ENCODE results near the gene MAP1LC3B.

Gene MAP1LC3B

DNA sequence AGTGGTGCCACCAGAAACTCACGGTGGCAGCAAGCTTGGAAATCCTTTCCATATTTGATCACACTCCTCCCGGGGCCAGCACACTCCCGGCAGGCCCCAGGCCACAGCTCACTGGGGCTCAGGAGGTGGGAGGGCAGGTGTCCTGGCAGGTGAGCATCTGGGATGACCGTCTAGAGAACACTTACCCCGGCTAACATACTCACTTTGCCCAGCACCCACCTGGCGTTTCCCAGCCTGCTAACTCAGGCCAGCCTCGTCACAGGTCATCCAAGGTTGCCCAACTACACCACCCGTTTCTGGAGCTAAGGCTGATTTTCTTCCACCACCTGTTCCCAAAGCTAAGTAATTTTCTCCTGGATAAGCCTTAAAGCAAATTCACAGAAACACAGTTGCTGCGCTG, 33.4 kb upstream of the MAP1LC3B start:
- TF ChIP-seq FOXP2 (optimal IDR thresholded peaks at IDR 0.05; ENCODE audit: borderline replicate concordance, extremely low read depth, extremely low read length, insufficient read depth) (no peak), SIN3A (IDR thresholded peaks at IDR 0.05; ENCODE audit: borderline replicate concordance, insufficient read depth, low read length) (no peak), TAF1 (IDR thresholded peaks at IDR 0.05; ENCODE audit: borderline replicate concordance, insufficient read depth, low read length) (no peak), POLR2AphosphoS5 (IDR thresholded peaks at IDR 0.05; ENCODE audit: low read depth, low read length) (no peak)

DNA sequence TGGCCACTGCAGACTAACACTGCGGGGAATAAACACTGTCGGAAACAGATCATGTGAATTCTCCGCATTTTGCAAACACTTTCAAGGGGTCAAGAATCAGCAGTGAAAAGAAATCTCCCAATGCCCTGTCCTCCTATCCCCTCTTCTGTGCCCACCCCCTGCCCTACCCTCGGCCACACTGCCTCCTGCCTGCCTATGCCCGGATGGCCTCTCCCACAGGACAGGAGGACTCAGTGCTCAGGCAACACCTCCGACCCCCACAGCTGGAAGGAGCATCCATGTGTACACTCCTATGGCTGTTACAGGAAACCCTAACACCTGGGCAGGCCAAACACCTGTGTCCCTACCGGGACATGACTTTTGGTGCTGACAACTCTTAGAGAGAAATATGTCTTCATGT, 33.0 kb upstream of the MAP1LC3B start:
- TF ChIP-seq, protein P1, sequence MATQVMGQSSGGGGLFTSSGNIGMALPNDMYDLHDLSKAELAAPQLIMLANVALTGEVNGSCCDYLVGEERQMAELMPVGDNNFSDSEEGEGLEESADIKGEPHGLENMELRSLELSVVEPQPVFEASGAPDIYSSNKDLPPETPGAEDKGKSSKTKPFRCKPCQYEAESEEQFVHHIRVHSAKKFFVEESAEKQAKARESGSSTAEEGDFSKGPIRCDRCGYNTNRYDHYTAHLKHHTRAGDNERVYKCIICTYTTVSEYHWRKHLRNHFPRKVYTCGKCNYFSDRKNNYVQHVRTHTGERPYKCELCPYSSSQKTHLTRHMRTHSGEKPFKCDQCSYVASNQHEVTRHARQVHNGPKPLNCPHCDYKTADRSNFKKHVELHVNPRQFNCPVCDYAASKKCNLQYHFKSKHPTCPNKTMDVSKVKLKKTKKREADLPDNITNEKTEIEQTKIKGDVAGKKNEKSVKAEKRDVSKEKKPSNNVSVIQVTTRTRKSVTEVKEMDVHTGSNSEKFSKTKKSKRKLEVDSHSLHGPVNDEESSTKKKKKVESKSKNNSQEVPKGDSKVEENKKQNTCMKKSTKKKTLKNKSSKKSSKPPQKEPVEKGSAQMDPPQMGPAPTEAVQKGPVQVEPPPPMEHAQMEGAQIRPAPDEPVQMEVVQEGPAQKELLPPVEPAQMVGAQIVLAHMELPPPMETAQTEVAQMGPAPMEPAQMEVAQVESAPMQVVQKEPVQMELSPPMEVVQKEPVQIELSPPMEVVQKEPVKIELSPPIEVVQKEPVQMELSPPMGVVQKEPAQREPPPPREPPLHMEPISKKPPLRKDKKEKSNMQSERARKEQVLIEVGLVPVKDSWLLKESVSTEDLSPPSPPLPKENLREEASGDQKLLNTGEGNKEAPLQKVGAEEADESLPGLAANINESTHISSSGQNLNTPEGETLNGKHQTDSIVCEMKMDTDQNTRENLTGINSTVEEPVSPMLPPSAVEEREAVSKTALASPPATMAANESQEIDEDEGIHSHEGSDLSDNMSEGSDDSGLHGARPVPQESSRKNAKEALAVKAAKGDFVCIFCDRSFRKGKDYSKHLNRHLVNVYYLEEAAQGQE (IDR thresholded peaks at IDR 0.05; ENCODE audit: insufficient read depth in 1 of 2, low read depth in 2 of 2, low read length in 2 of 2) = no peak
- no peak for TF ChIP-seq TAF1 (IDR thresholded peaks at IDR 0.05; ENCODE audit: borderline replicate concordance, insufficient read depth, low read length)
- TF ChIP-seq POLR2AphosphoS5 (IDR thresholded peaks at IDR 0.05; ENCODE audit: low read depth, low read length) = no peak
- TF ChIP-seq SIN3A (IDR thresholded peaks at IDR 0.05; ENCODE audit: borderline replicate concordance, insufficient read depth, low read length) = no peak

DNA sequence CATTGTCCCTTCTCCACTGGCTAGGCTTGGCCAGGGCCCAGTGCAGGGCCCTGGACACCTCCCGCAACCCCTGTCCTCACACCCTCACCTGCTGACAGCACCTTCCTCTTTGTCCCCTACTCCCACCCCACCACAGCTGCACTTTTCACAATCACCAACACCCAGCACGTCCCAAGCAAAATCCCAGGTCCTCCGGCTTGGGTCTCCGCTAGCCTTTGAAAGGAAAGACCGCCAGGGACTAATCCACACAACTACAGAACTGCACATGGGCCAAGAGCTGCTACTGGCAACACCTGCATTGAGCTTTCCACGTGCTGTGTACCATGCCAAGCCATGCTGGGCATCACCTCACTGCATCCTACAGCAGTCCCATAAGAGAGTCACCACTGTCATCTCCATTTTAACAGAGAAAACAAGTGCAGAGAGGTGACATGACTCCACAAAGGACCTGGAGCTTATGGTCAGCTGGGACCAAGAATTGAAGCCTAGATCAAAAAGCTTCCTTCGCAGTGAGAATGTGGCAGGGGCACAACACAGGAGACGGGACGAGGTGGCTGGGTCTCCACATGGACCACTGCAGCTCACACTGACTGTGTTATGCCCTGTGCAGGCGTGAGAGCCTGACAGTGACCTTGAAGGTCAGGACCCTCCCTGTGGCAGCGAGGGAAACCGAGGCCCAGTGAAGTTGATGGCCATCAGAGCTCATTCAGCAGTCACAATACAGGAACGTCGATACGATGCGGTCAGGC, 31.1 kb upstream of the MAP1LC3B start:
- no peak for TF ChIP-seq SIN3A (IDR thresholded peaks at IDR 0.05; ENCODE audit: borderline replicate concordance, insufficient read depth, low read length)
- TF ChIP-seq, protein P1 (IDR thresholded peaks at IDR 0.05; ENCODE audit: insufficient read depth in 1 of 2, low read depth in 2 of 2, low read length in 2 of 2) = no peak
- TF ChIP-seq POLR2AphosphoS5 (IDR thresholded peaks at IDR 0.05; ENCODE audit: low read depth, low read length) = no peak
- TF ChIP-seq TAF1 (IDR thresholded peaks at IDR 0.05; ENCODE audit: borderline replicate concordance, insufficient read depth, low read length) = no peak
- no peak for TF ChIP-seq FOXP2 (optimal IDR thresholded peaks at IDR 0.05; ENCODE audit: borderline replicate concordance, extremely low read depth, extremely low read length, insufficient read depth)

DNA sequence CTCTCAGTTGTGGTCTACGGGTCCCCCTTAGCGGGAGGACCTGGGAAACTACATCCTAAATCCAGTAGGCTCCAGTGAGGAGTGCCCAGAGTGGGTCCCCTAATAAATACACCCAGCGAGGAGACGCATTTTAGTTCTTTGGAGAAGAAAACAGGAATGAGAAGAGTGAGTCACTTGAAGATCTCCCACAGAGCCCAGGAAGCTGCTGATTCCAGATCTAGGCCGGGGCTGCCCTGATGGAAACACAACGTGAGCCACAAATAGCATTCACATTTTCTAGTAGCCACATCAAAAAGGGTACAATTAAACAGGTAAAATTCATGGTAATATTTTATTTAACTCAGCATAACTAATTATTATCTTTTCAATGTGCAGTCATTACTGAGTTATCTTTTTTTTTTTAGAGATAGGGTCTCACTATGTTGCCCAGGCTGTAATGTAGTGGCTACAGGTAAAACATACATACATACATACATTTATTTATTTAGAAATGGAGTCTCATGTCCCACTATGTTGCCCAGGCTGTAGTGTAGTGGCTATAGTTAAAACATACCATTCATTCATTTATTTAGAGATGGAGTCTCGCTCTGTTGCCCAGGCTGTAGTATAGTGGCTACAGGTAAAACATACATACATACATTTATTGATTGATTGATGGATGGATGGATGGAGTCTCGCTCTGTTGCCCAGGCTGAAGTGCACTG, 30.1 kb upstream of the MAP1LC3B start:
- TF ChIP-seq TAF1 (IDR thresholded peaks at IDR 0.05; ENCODE audit: borderline replicate concordance, insufficient read depth, low read length) (no peak), FOXP2 (optimal IDR thresholded peaks at IDR 0.05; ENCODE audit: borderline replicate concordance, extremely low read depth, extremely low read length, insufficient read depth) (no peak), POLR2AphosphoS5 (IDR thresholded peaks at IDR 0.05; ENCODE audit: low read depth, low read length) (no peak), SIN3A (IDR thresholded peaks at IDR 0.05; ENCODE audit: borderline replicate concordance, insufficient read depth, low read length) (no peak)
- TF ChIP-seq, protein P1 (IDR thresholded peaks at IDR 0.05; ENCODE audit: insufficient read depth in 1 of 2, low read depth in 2 of 2, low read length in 2 of 2) = no peak

DNA sequence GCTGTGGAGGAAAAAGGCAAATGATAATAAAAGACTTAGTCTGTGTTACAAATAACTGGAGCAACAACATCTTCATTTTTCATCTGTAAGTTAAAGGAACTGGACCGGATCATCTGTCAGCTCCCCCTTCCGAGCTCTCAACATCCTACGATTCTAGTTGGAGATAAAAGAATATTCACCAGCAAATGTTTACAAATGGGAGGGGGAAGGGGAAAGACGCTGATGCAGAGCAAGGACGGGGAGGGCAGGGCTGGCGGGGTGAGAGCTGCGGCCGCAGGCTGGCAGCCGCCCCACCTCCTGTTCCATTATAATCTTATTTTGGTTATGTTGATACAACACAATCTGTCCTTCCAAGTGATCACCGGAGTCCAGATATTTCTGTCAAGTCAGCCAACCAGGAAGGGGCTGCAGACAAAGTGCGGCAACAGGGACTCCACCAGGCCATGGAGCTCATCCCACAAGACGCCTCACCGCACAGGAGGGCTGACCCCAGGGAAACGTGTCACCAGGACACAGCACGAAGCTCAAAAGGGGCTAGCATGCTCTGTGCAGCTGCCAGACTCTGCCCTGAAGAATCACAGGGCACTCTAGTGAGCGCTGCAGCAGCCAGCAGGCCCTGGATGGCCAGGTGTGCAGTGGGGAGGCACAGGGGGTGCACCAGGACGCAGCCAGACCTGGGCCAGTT, 28.2 kb upstream of the MAP1LC3B start:
- TF ChIP-seq TAF1 (IDR thresholded peaks at IDR 0.05; ENCODE audit: borderline replicate concordance, insufficient read depth, low read length) = no peak
- no peak for TF ChIP-seq POLR2AphosphoS5 (IDR thresholded peaks at IDR 0.05; ENCODE audit: low read depth, low read length)
- TF ChIP-seq FOXP2 (optimal IDR thresholded peaks at IDR 0.05; ENCODE audit: borderline replicate concordance, extremely low read depth, extremely low read length, insufficient read depth) = peak; percentile 29

Data from PFSK-1 (cell line).